H1 (cell line): ENCODE results near the gene CNTNAP3B. TPM values are rescaled to one million over a fixed set of nuclear protein-coding genes. Genes with fewer than 3 reads are reported as not detected.
"Not testable (repeated sequence)": the region's sequence is repeated elsewhere in the genome, so short reads cannot be mapped to it uniquely, and the experiment has no call there.

Source experiments
- CTCF ChIA-PET: fragments of 300-600 bp; sonication (Branson Sonifier 250); formaldehyde crosslinking; loops from one replicate; lab custom pipeline; 2021; ENCODE audit not compliant: partially characterized antibody; lab: Charles Lee
- POLR2A ChIA-PET: fragments of 300-600 bp; sonication (Branson Sonifier 250); formaldehyde crosslinking; loops from one replicate; lab custom pipeline; 2021; ENCODE audit warnings: inconsistent platforms; ENCODE audit not compliant: partially characterized antibody; lab: Charles Lee
- DNase-seq, 2 experiments: peaks; one replicate each; pipeline versions ENCODE4 v3.0.0 to v3.0.0-alpha.2; 2010 to 2022; ENCODE audit warnings: low spot score in 2 of 2, low read depth in 1 of 2, mixed read lengths in 1 of 2
- FAIRE-seq: peaks from 2 replicates; lab custom pipeline; 2011; peaks lifted over from hg19 to GRCh38; lab: Jason Lieb, UNC
- H2AFZ ChIP-seq: 2 replicates; pipeline ENCODE4 v1.8.1; 2012; ENCODE audit warnings: low read length, inconsistent platforms
- H2AK5ac ChIP-seq: 2 replicates; pipeline ENCODE4 v1.6.1; 2013; ENCODE audit warnings: low read depth, low read length
- H2BK120ac ChIP-seq: replicated peaks from 2 replicates; pipeline ENCODE3; 2013; ENCODE audit warnings: low read depth, low read length, inconsistent platforms
- H2BK12ac ChIP-seq: 2 replicates; pipeline ENCODE4 v1.6.1; 2013; ENCODE audit warnings: low read depth, low read length
- H2BK15ac ChIP-seq: 2 replicates; pipeline ENCODE4 v1.6.1; 2013; ENCODE audit warnings: low read length
- H2BK20ac ChIP-seq: 2 replicates; pipeline ENCODE4 v1.6.1; 2013; ENCODE audit warnings: low read length
- H2BK5ac ChIP-seq: 2 replicates; pipeline ENCODE4 v1.6.1; 2013; ENCODE audit warnings: low read depth, low read length
- H3K14ac ChIP-seq: 2 replicates; pipeline ENCODE4 v1.6.1; 2013; ENCODE audit warnings: inconsistent platforms; ENCODE audit not compliant: insufficient read length
- H3K18ac ChIP-seq: 2 replicates; pipeline ENCODE4 v1.6.1; 2013; ENCODE audit warnings: low read length; ENCODE audit errors: extremely low read depth
- H3K23ac ChIP-seq: 2 replicates; pipeline ENCODE4 v1.6.1; 2013; ENCODE audit warnings: inconsistent platforms; ENCODE audit not compliant: insufficient read length
- H3K23me2 ChIP-seq: 2 replicates; pipeline ENCODE4 v1.6.1; 2013; ENCODE audit warnings: low read depth, low read length
- H3K27ac ChIP-seq: 2 replicates; pipeline ENCODE4 v1.6.1; 2011; ENCODE audit warnings: low read depth, low read length, inconsistent platforms
- H3K27me3 ChIP-seq, 4 experiments: replicated peaks in 1 of 4; 1 replicate in 1 of 4; 2 replicates in 3 of 4; pipeline versions ENCODE4 v1.6.1 to v1.8.1; 2011 to 2013; ENCODE audit warnings: low read length in 3 of 4, mild to moderate bottlenecking in 3 of 4, inconsistent platforms in 2 of 4, mixed read lengths in 2 of 4, moderate library complexity in 1 of 4; ENCODE audit not compliant: control insufficient read depth in 3 of 4, insufficient read depth in 3 of 4; ENCODE audit errors: extremely low read depth in 1 of 4
- H3K36me3 ChIP-seq, 4 experiments: 2 replicates each; pipeline versions ENCODE4 v1.6.1 to v1.8.1; 2011 to 2013; ENCODE audit warnings: mild to moderate bottlenecking in 4 of 4, low read length in 3 of 4, moderate library complexity in 2 of 4, control low read depth in 1 of 4, inconsistent platforms in 1 of 4; ENCODE audit not compliant: insufficient read depth in 4 of 4, control insufficient read depth in 2 of 4
- H3K4ac ChIP-seq: replicated peaks from 2 replicates; pipeline ENCODE3; 2013; ENCODE audit warnings: low read length, low read depth, mixed read lengths, inconsistent platforms; ENCODE audit not compliant: insufficient read length
- H3K4me1 ChIP-seq, 4 experiments: replicated peaks in 1 of 4; 1 replicate in 1 of 4; 2 replicates in 3 of 4; pipeline versions ENCODE4 v1.6.1 to v1.8.1; 2011 to 2013; ENCODE audit warnings: low read length in 3 of 4, inconsistent platforms in 2 of 4, mixed read lengths in 1 of 4; ENCODE audit not compliant: insufficient read depth in 4 of 4, control insufficient read depth in 3 of 4
- H3K4me2 ChIP-seq, 2 experiments: 2 replicates each; pipeline versions ENCODE4 v1.6.1 to v1.8.1; 2011 to 2013; ENCODE audit warnings: low read depth in 2 of 2, low read length in 2 of 2, control low read depth in 1 of 2, inconsistent platforms in 1 of 2, mild to moderate bottlenecking in 1 of 2; ENCODE audit not compliant: insufficient read depth in 1 of 2
- H3K4me3 ChIP-seq, 4 experiments: fragments of 200-600, 300-600 bp in 1 of 4; sonication (generic), shearing (Covaris generic), sonication (Bioruptor Twin) in 1 of 4; 2 replicates each; pipeline versions ENCODE4 v1.5.1 to v1.8.1; 2011 to 2016; ENCODE audit warnings: low read length in 4 of 4, low read depth in 3 of 4, control low read depth in 2 of 4, inconsistent platforms in 2 of 4, mild to moderate bottlenecking in 2 of 4, mixed read lengths in 1 of 4, moderate library complexity in 1 of 4; ENCODE audit not compliant: insufficient read depth in 2 of 4; ENCODE audit errors: extremely low read depth in 1 of 4
- H3K56ac ChIP-seq: replicated peaks from 2 replicates; pipeline ENCODE3; 2013; ENCODE audit warnings: low read depth, mild to moderate bottlenecking, mixed read lengths, low read length, inconsistent platforms; ENCODE audit not compliant: insufficient read length
- H3K79me1 ChIP-seq: 2 replicates; pipeline ENCODE4 v1.6.1; 2013; ENCODE audit warnings: low read depth, low read length, control low read depth
- H3K79me2 ChIP-seq, 2 experiments: 2 replicates each; pipeline versions ENCODE4 v1.6.1 to v1.8.1; 2012 to 2013; ENCODE audit warnings: low read length in 2 of 2, mild to moderate bottlenecking in 2 of 2, inconsistent platforms in 1 of 2; ENCODE audit not compliant: insufficient read depth in 2 of 2, control insufficient read depth in 1 of 2
- H3K9ac ChIP-seq, 4 experiments: replicated peaks in 1 of 4; 1 replicate in 1 of 4; 2 replicates in 3 of 4; pipeline versions ENCODE4 v1.6.1 to v1.8.1; 2011 to 2013; ENCODE audit warnings: low read depth in 3 of 4, low read length in 3 of 4, control low read depth in 2 of 4, mild to moderate bottlenecking in 2 of 4, moderate library complexity in 2 of 4, inconsistent platforms in 1 of 4; ENCODE audit errors: extremely low read depth in 1 of 4
- H3K9me3 ChIP-seq, 2 experiments: 2 replicates each; pipeline versions ENCODE4 v1.6.1 to v1.8.1; 2012 to 2013; ENCODE audit warnings: mild to moderate bottlenecking in 2 of 2, moderate library complexity in 2 of 2, control low read depth in 1 of 2, inconsistent platforms in 1 of 2, low read depth in 1 of 2, low read length in 1 of 2, mixed read lengths in 1 of 2; ENCODE audit not compliant: insufficient read depth in 2 of 2
- H4K20me1 ChIP-seq, 2 experiments: replicated peaks in 1 of 2; 2 replicates each; pipeline versions ENCODE3 to v1.8.1; 2011 to 2013; ENCODE audit warnings: inconsistent platforms in 2 of 2, low read length in 2 of 2, mild to moderate bottlenecking in 1 of 2; ENCODE audit not compliant: insufficient read depth in 2 of 2, control insufficient read depth in 1 of 2
- H4K5ac ChIP-seq: 2 replicates; pipeline ENCODE4 v1.6.1; 2013; ENCODE audit warnings: low read length, low read depth, mixed read lengths, inconsistent platforms; ENCODE audit not compliant: insufficient read length
- H4K8ac ChIP-seq: 2 replicates; pipeline ENCODE4 v1.8.0; 2013; ENCODE audit warnings: mild to moderate bottlenecking, moderate library complexity, low read length, inconsistent platforms; ENCODE audit not compliant: insufficient read depth; ENCODE audit errors: extremely low read depth
- H4K91ac ChIP-seq: replicated peaks from 2 replicates; pipeline ENCODE3; 2013; ENCODE audit warnings: low read length, mixed read lengths, inconsistent platforms; ENCODE audit not compliant: insufficient read length
- WGBS, 2 experiments: shearing (Covaris generic) in 1 of 2; methylation state at CpG; one replicate each; pipeline versions ENCODE4 v1.1.6 to v1.1.7; 2013 to 2015; ENCODE audit warnings: low lambda C conversion rate in 2 of 2, mixed read lengths in 2 of 2, inconsistent platforms in 1 of 2, low coverage in 1 of 2, missing lambda C conversion rate in 1 of 2; ENCODE audit not compliant: insufficient replicate concordance in 2 of 2, insufficient coverage in 1 of 2, insufficient read length in 1 of 2; ENCODE audit errors: extremely low coverage in 1 of 2, missing lambda C conversion rate in 1 of 2; 5-methylcytosine and 5-hydroxymethylcytosine counted together
- polyA plus RNA-seq, 7 experiments: library from polyadenylated mRNA; depleted of rRNA in 3 of 7; stranded (reverse) in 5 of 7; unstranded in 2 of 7; fragments of >200 nt in 5 of 7; fragments of 200-250 nt in 2 of 7; gene quantifications; 1 replicate in 5 of 7; 2 replicates in 1 of 7; 4 replicates in 1 of 7; pipeline versions ENCODE4 v1.2.1 to v1.2.3, GENCODE V29; 2011 to 2013; ENCODE audit warnings: missing spikeins in 2 of 7, mixed read lengths in 2 of 7
- total RNA-seq: library from RNA; stranded (reverse); fragmentation: NEBNext Ultra II Directional; extraction: Animal tissue kit (Norgen Biotek cat#: 25700); gene quantifications from 2 replicates; pipeline ENCODE4 v1.2.1, GENCODE V29; 2021

The CNTNAP3B gene
- total and polyA plus RNA-seq, 2 of the 8 experiments (the other 6 are each of a cell fraction or from before 2014, with no cell fraction given), result 1.3 to 2.9 TPM

DNA sequence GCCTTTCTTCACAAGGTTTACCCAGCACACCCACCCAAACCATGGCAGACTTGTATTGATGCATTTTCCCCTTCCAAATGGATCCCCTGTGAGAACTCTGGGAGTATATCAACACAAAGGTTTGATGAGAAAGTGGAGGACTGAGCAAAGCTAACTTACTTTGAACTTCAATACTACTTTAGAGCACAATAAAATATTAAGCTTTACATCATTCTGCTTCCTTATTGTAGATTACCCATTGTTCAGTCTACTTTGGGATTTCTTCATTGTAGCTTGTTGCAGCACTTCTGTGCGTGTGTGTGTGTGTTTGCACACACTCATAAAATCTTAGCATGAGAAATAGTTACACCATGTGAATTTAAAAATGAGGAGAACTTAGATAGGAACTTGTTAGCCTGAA, 75.4 kb downstream of the CNTNAP3B start:
- H4K91ac ChIP-seq, H4K5ac ChIP-seq, CTCF ChIA-PET, DNase-seq, H3K4me2 ChIP-seq, POLR2A ChIA-PET, H3K27ac ChIP-seq, H2BK12ac ChIP-seq, H3K23ac ChIP-seq, H2BK15ac ChIP-seq, FAIRE-seq, H3K14ac ChIP-seq, H3K4ac ChIP-seq, H3K27me3 ChIP-seq, H2BK120ac ChIP-seq, H2AFZ ChIP-seq, H3K56ac ChIP-seq, H2BK20ac ChIP-seq, H3K79me2 ChIP-seq, H3K23me2 ChIP-seq, H3K4me3 ChIP-seq, H3K4me1 ChIP-seq, H2AK5ac ChIP-seq, H3K79me1 ChIP-seq, H3K9ac ChIP-seq, H2BK5ac ChIP-seq, H4K20me1 ChIP-seq, H4K8ac ChIP-seq, H3K18ac ChIP-seq, H3K9me3 ChIP-seq, H3K36me3 ChIP-seq: not testable (repeated sequence)
- WGBS, 2 experiments, result no CpG with 5 or more reads among the region's 1 CpG

DNA sequence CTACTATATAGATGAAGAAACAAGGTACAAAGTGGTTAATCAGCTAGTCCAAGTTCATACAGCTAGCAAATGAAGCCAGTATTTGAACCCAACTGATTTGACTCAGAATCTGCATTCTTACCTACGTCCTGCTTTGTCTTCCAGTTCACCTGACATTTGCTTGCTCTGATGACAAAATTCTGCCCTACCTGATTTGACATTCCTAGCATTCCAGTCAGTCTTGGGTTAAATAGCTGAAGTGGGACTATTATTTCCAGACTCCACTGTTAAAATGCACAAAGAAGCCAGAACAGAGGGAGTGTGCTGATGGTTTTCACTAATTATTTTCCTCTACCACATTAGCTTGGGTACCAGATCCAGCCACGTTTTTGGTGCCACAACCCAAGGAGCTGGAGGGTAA, 78.5 kb downstream of the CNTNAP3B start:
- H3K27ac ChIP-seq, H3K4me1 ChIP-seq, H2BK120ac ChIP-seq, H3K27me3 ChIP-seq, H2BK12ac ChIP-seq, H3K23me2 ChIP-seq, H2BK15ac ChIP-seq, H3K9me3 ChIP-seq, H2BK20ac ChIP-seq, H2AFZ ChIP-seq, H3K9ac ChIP-seq, H3K79me1 ChIP-seq, H3K23ac ChIP-seq, H4K20me1 ChIP-seq, H4K91ac ChIP-seq, H3K4me2 ChIP-seq, H4K5ac ChIP-seq, POLR2A ChIA-PET, H2BK5ac ChIP-seq, H2AK5ac ChIP-seq, H3K14ac ChIP-seq, FAIRE-seq, H3K56ac ChIP-seq, H3K79me2 ChIP-seq, H3K18ac ChIP-seq, CTCF ChIA-PET, H4K8ac ChIP-seq, DNase-seq, H3K36me3 ChIP-seq, H3K4me3 ChIP-seq, H3K4ac ChIP-seq: not testable (repeated sequence)
- WGBS, 2 experiments, result no CpG with 5 or more reads among the region's 2 CpGs
